Endothelial cell of umbilical vein (primary cell): ENCODE measurements around the gene RAPGEF4. TPM values are rescaled to one million over a fixed set of nuclear protein-coding genes. Genes with fewer than 3 reads are reported as not detected.

Experiments used
- BruUV-seq: library from RNA; stranded (reverse); fragments of 400-500 nt; replicated peaks from 2 replicates; lab custom pipeline; 2021; lab: Mats Ljungman, UMichigan
- CTCF ChIA-PET: fragments of 300-600, 350-600 bp; sonication (Branson Sonifier 250); formaldehyde crosslinking; loops from one replicate; lab custom pipeline; 2021; ENCODE audit warnings: antibody characterized with exemption, inconsistent platforms; lab: Charles Lee
- POLR2A ChIA-PET: fragments of 300-600, 350-600 bp; sonication (Branson Sonifier 250); formaldehyde crosslinking; loops from one replicate; lab custom pipeline; 2021; ENCODE audit warnings: antibody characterized with exemption, inconsistent platforms; lab: Charles Lee
- DNase-seq: peaks from one replicate; pipeline ENCODE4 v3.0.0-alpha.2; 2011; ENCODE audit warnings: low read depth, low spot score
- FAIRE-seq: peaks from 2 replicates; lab custom pipeline; 2011; peaks lifted over from hg19 to GRCh38; lab: Jason Lieb, UNC
- H2AFZ ChIP-seq: 2 replicates; pipeline ENCODE4 v1.6.0; 2012; ENCODE audit warnings: low read depth, low read length, control low read depth, inconsistent platforms
- H3K27ac ChIP-seq: 2 replicates; pipeline ENCODE4 v1.5.1; 2011; ENCODE audit warnings: low read depth, mild to moderate bottlenecking, control low read depth, low read length, moderate library complexity; ENCODE audit not compliant: insufficient read depth
- H3K27me3 ChIP-seq, 2 experiments: 2 replicates each; pipeline versions ENCODE4 v1.6.0 to v1.6.1; 2011; ENCODE audit warnings: low read length in 2 of 2, mixed read lengths in 1 of 2; ENCODE audit not compliant: control insufficient read depth in 2 of 2, insufficient read depth in 2 of 2
- H3K36me3 ChIP-seq, 2 experiments: 2 replicates in 1 of 2; 3 replicates in 1 of 2; pipeline ENCODE4 v1.5.1; 2011; ENCODE audit warnings: low read length in 2 of 2, mild to moderate bottlenecking in 1 of 2, moderate library complexity in 1 of 2; ENCODE audit not compliant: control insufficient read depth in 2 of 2, insufficient read depth in 2 of 2; ENCODE audit errors: extremely low read depth in 1 of 2
- H3K4me1 ChIP-seq: 3 replicates; pipeline ENCODE4 v1.5.1; 2011; ENCODE audit warnings: mild to moderate bottlenecking, low read length; ENCODE audit not compliant: control insufficient read depth, insufficient read depth; ENCODE audit errors: extremely low read depth
- H3K4me2 ChIP-seq: 2 replicates; pipeline ENCODE4 v1.6.1; 2011; ENCODE audit warnings: low read length, control low read depth, mixed read lengths; ENCODE audit not compliant: insufficient read depth
- H3K4me3 ChIP-seq, 3 experiments: fragments of 200-600 bp in 1 of 3; sonication (generic), shearing (Covaris generic) in 1 of 3; replicated peaks in 1 of 3; 2 replicates each; pipeline ENCODE4 v1.5.1; 2011 to 2016; ENCODE audit warnings: control low read depth in 3 of 3, low read length in 3 of 3, mild to moderate bottlenecking in 2 of 3, inconsistent platforms in 1 of 3, low read depth in 1 of 3, moderate library complexity in 1 of 3; ENCODE audit not compliant: insufficient read depth in 1 of 3
- H3K79me2 ChIP-seq: 2 replicates; pipeline ENCODE4 v1.6.0; 2012; ENCODE audit warnings: low read length, inconsistent platforms; ENCODE audit not compliant: control insufficient read depth, insufficient read depth
- H3K9ac ChIP-seq: replicated peaks from 2 replicates; pipeline ENCODE3; 2011; ENCODE audit warnings: low read length, control low read depth; ENCODE audit not compliant: insufficient read depth; ENCODE audit errors: extremely low read depth
- H3K9me1 ChIP-seq: replicated peaks from 3 replicates; pipeline ENCODE4 v1.6.0; 2011; ENCODE audit warnings: mild to moderate bottlenecking, low read length; ENCODE audit not compliant: control insufficient read depth, insufficient read depth; ENCODE audit errors: extremely low read depth
- H3K9me3 ChIP-seq: replicated peaks from 2 replicates; pipeline ENCODE4 v1.5.1; 2012; ENCODE audit warnings: low read length, inconsistent platforms; ENCODE audit not compliant: control insufficient read depth, insufficient read depth
- H4K20me1 ChIP-seq: replicated peaks from 2 replicates; pipeline ENCODE3; 2011; ENCODE audit warnings: mild to moderate bottlenecking, low read length; ENCODE audit not compliant: control insufficient read depth, insufficient read depth; ENCODE audit errors: extremely low read depth
- EZH2 ChIP-seq: IDR thresholded peaks from 2 replicates; pipeline ENCODE4 v1.6.1; 2012; ENCODE audit warnings: borderline replicate concordance, low read depth, mild to moderate bottlenecking, moderate library complexity, low read length, inconsistent platforms; ENCODE audit not compliant: severe bottlenecking
- FOS ChIP-seq: IDR thresholded peaks from 2 replicates; pipeline ENCODE4 v1.6.1; 2011; ENCODE audit warnings: mild to moderate bottlenecking, low read length, moderate library complexity, borderline replicate concordance; ENCODE audit not compliant: insufficient read depth
- GATA2 ChIP-seq: IDR thresholded peaks from 2 replicates; pipeline ENCODE4 v1.7.0; 2011; ENCODE audit warnings: low read depth, mild to moderate bottlenecking, moderate library complexity, mixed read lengths, low read length; ENCODE audit not compliant: insufficient read length, insufficient read depth
- JUN ChIP-seq: IDR thresholded peaks from 2 replicates; pipeline ENCODE4 v1.6.1; 2011; ENCODE audit warnings: borderline replicate concordance, low read depth; ENCODE audit not compliant: insufficient read length, insufficient read depth
- MAX ChIP-seq: IDR thresholded peaks from 2 replicates; pipeline ENCODE4 v1.6.1; 2011; ENCODE audit not compliant: insufficient read depth, insufficient read length
- MYC ChIP-seq: IDR thresholded peaks from one replicate; pipeline ENCODE4 v1.6.1; 2011; ENCODE audit warnings: mild to moderate bottlenecking, low read depth, low read length
- POLR2A ChIP-seq: IDR thresholded peaks from 2 replicates; pipeline ENCODE4 v1.6.1; 2012; ENCODE audit warnings: low read depth, mild to moderate bottlenecking, control low read depth, low read length
- POLR2AphosphoS5 ChIP-seq: IDR thresholded peaks from 2 replicates; pipeline ENCODE4 v1.6.1; 2012; ENCODE audit warnings: low read depth, mild to moderate bottlenecking, control low read depth, low read length, moderate library complexity; ENCODE audit not compliant: insufficient read depth
- dilution Hi-C: fragments of 300-500 bp; cut with MboI; formaldehyde crosslinking; loops from one replicate; pipeline ENCODE4 v1.15.0; 2019; ENCODE audit warnings: low sequenced_read_pairs; ENCODE audit not compliant: extremely low pct_ligation_motif_present
- intact Hi-C: fragments of 100-400 bp; cut with micrococcal nuclease; formaldehyde crosslinking; loops from one replicate; pipeline ENCODE4 v1.10.0; 2022
- polyA plus RNA-seq, 4 experiments: library from polyadenylated mRNA; depleted of rRNA in 3 of 4; stranded (reverse) in 3 of 4; unstranded in 1 of 4; fragments of >200 nt; gene quantifications; 2 replicates each; pipeline versions ENCODE4 v1.2.1 to v1.2.3, GENCODE V29; 2011 to 2012; ENCODE audit warnings: missing spikeins in 1 of 4
- total RNA-seq: library from RNA; stranded (reverse); gene quantifications from 2 replicates; pipeline ENCODE4 v1.2.3, GENCODE V29; 2021
- TF ChIP-seq, protein P1 (sequence below), 2 donors: IDR thresholded peaks; 1 replicate in 1 of 2; 2 replicates in 1 of 2; pipeline ENCODE4 v1.5.1; 2011; ENCODE audit warnings: low read length in 2 of 2, mild to moderate bottlenecking in 2 of 2, moderate library complexity in 2 of 2, control low read depth in 1 of 2, inconsistent platforms in 1 of 2, low read depth in 1 of 2; ENCODE audit not compliant: insufficient read depth in 1 of 2; ENCODE audit errors: extremely low read depth in 1 of 2

Gene RAPGEF4
- total and polyA plus RNA-seq, 2 donors (not counting 3 experiments of a cell fraction or from before 2014, with no cell fraction given) = 7.2 to 9.2 TPM

- no peaks in the 10 kb centered on the region for H3K36me3 ChIP-seq
- H4K20me1 ChIP-seq = no peaks in the 10 kb centered on the region
- H3K4me2 ChIP-seq = no peak overlapping the region
- no TSS peak for BruUV-seq
- H3K79me2 ChIP-seq = no peaks in the 10 kb centered on the region
- FAIRE-seq = no peak
- CTCF ChIA-PET = interaction anchor here (1.7 kb wide), 1 partner anchor 37 kb away, joined by 6 read pairs; no protein-coding TSS in a partner anchor
- dilution Hi-C loops = no loop called here
- intact Hi-C loops = no loop called here
- H3K27ac ChIP-seq = no peak overlapping the region
- no peaks in the 10 kb centered on the region for H3K9me1 ChIP-seq
- no peak overlapping the region for H3K9ac ChIP-seq
- H3K4me3 ChIP-seq = no peak overlapping the region
- POLR2A ChIA-PET = no interaction called here
- H2AFZ ChIP-seq = no peak overlapping the region
- H3K4me1 ChIP-seq = no peaks in the 10 kb centered on the region
- TF ChIP-seq POLR2A (no peak), JUN (no peak), GATA2 (no peak), MYC (no peak), POLR2AphosphoS5 (no peak), MAX (no peak), FOS (peak; percentile 16), EZH2 (no peak)
- TF ChIP-seq, protein P1, sequence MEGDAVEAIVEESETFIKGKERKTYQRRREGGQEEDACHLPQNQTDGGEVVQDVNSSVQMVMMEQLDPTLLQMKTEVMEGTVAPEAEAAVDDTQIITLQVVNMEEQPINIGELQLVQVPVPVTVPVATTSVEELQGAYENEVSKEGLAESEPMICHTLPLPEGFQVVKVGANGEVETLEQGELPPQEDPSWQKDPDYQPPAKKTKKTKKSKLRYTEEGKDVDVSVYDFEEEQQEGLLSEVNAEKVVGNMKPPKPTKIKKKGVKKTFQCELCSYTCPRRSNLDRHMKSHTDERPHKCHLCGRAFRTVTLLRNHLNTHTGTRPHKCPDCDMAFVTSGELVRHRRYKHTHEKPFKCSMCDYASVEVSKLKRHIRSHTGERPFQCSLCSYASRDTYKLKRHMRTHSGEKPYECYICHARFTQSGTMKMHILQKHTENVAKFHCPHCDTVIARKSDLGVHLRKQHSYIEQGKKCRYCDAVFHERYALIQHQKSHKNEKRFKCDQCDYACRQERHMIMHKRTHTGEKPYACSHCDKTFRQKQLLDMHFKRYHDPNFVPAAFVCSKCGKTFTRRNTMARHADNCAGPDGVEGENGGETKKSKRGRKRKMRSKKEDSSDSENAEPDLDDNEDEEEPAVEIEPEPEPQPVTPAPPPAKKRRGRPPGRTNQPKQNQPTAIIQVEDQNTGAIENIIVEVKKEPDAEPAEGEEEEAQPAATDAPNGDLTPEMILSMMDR (IDR thresholded peaks at IDR 0.05; ENCODE audit: extremely low read depth in 1 of 2, insufficient read depth in 1 of 2, low read depth in 1 of 2, low read length in 2 of 2) = no peak
- H3K9me3 ChIP-seq = no peaks in the 10 kb centered on the region
- no peaks in the 10 kb centered on the region for H3K27me3 ChIP-seq
- DNase-seq = no peak
Observed at GRCh38 chr2:173064151-173064805, 328.6 kb downstream of the RAPGEF4 start.
